Stimulated activated CD4-positive, alpha-beta T cell treated with anti-CD3 and anti-CD28 coated beads, TNF-alpha, amount 100 ng/mL, for 48 hours (primary cell): ENCODE data around the gene MYF5.

Experiments
- DNase-seq, 3 donors: peaks; one replicate each; pipeline ENCODE4 v3.0.0-alpha.2; 2020; ENCODE audit warnings: low read depth in 3 of 3

The MYF5 gene

DNA sequence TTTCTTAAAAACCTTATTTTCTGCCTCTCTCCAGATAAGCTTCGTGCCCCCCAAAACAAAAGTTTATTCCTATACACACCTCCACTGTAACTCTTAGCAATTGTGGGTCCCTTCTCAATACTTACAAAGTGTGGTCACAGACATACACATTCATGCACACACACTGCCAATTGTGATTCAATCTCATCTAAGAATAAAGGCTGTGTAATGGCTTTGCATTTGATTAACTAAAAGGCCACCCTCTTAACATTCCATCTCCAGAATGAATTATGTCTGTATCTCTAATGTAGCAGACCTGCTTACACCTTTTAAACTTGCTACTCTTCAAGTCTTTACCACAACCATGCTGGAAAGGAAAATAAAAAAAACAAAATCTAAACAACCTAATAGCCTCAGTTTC is 49.5 kb downstream of the MYF5 start:
- DNase-seq, result no peak

DNA sequence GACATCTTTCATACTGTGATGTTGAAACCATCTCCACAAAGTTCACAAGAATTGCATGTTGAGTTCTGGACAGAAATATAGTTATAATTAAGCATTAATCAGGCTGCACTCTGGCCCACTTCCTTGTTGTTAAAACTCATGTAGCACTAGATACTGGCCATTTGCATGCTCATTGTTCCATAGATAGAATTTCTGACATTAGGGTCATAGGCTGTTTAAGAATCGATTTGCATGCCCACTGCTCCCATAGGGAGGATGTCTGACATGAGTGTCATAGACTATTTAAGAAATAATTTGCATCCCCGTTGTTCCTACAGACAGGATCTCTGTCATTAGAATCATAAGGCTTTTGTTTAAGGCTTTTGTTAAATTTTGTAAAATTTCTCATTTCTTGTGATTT is 50.2 kb downstream of the MYF5 start:
- no peak for DNase-seq
